ENCODE results near the gene JAZF1. TPM values are rescaled to one million over a fixed set of nuclear protein-coding genes. Genes with fewer than 3 reads are reported as not detected.

The JAZF1 gene
- total and polyA plus RNA-seq, 2 of the 8 experiments (the other 6 are each of a cell fraction or from before 2014, with no cell fraction given): 2.6 to 21.8 TPM

- H4K5ac ChIP-seq (ENCODE audit: insufficient read length, low read depth, low read length): no peak overlapping the region
- FAIRE-seq: no peak
- CTCF ChIA-PET (ENCODE audit: partially characterized antibody): interaction anchor here (0.6 to 5.5 kb wide), 16 partner anchors 14 to 237 kb away, joined by 3 to 50 read pairs (median 4); no protein-coding TSS in a partner anchor
These were observed 243.9 kb downstream of the JAZF1 start for GRCh38 chr7:27936768-27937102.

More at GRCh38 chr7:27936768-27937102, 243.9 kb downstream of the JAZF1 start:
- Histone ChIP-seq H3K4me3 (ENCODE audit: extremely low read depth in 1 of 4, insufficient read depth in 2 of 4, low read depth in 3 of 4, low read length in 4 of 4) (no peak overlapping the region), H3K23me2 (ENCODE audit: low read depth, low read length) (no peaks in the 10 kb centered on the region; the same call in 1 of the 2 replicates), H3K27ac (ENCODE audit: low read depth, low read length) (no peak overlapping the region), H3K56ac (replicated peaks; ENCODE audit: insufficient read length, low read depth, low read length) (no peak overlapping the region), H3K4me1 (replicated peaks in 1 of 4; ENCODE audit: control insufficient read depth in 3 of 4, insufficient read depth in 4 of 4, low read length in 3 of 4) (peaks cover 0 to 8% (median 5%) of the 10 kb centered on the region in 4 experiments; a peak in 5 of 7 replicates), H3K9me3 (ENCODE audit: insufficient read depth in 2 of 2, low read depth in 1 of 2, low read length in 1 of 2) (no peaks in the 10 kb centered on the region), H2BK12ac (ENCODE audit: low read depth, low read length) (no peak overlapping the region), H2AFZ (ENCODE audit: low read length) (no peak overlapping the region), H4K20me1 (replicated peaks in 1 of 2; ENCODE audit: control insufficient read depth in 1 of 2, insufficient read depth in 2 of 2, low read length in 2 of 2) (no peaks in the 10 kb centered on the region), H3K4me2 (ENCODE audit: insufficient read depth in 1 of 2, low read depth in 2 of 2, low read length in 2 of 2) (no peak overlapping the region), H2BK5ac (ENCODE audit: low read depth, low read length) (no peak overlapping the region), H4K8ac (ENCODE audit: extremely low read depth, insufficient read depth, low read length) (no peak overlapping the region), H3K79me2 (ENCODE audit: control insufficient read depth in 1 of 2, insufficient read depth in 2 of 2, low read length in 2 of 2) (no peaks in the 10 kb centered on the region), H3K4ac (replicated peaks; ENCODE audit: insufficient read length, low read depth, low read length) (no peak overlapping the region), H3K23ac (ENCODE audit: insufficient read length) (no peak overlapping the region), H2BK120ac (replicated peaks; ENCODE audit: low read depth, low read length) (no peak overlapping the region), H3K36me3 (ENCODE audit: control insufficient read depth in 2 of 4, insufficient read depth in 4 of 4, low read length in 3 of 4) (no peaks in the 10 kb centered on the region), H2BK15ac (ENCODE audit: low read length) (no peak overlapping the region), H3K14ac (ENCODE audit: insufficient read length) (no peak overlapping the region), H3K18ac (ENCODE audit: extremely low read depth, low read length) (no peak overlapping the region), H2AK5ac (ENCODE audit: low read depth, low read length) (no peak overlapping the region), H3K9ac (replicated peaks in 1 of 4; ENCODE audit: extremely low read depth in 1 of 4, low read depth in 3 of 4, low read length in 3 of 4) (no peak overlapping the region), H3K79me1 (ENCODE audit: low read depth, low read length) (no peaks in the 10 kb centered on the region), H4K91ac (replicated peaks; ENCODE audit: insufficient read length, low read length) (no peak overlapping the region), H2BK20ac (ENCODE audit: low read length) (no peak overlapping the region), H3K27me3 (replicated peaks in 1 of 4; ENCODE audit: control insufficient read depth in 3 of 4, extremely low read depth in 1 of 4, insufficient read depth in 3 of 4, low read length in 3 of 4) (no peaks in the 10 kb centered on the region)
- POLR2A ChIA-PET (ENCODE audit: partially characterized antibody): no interaction called here
- TF ChIP-seq RAD21 (IDR thresholded peaks at IDR 0.05 in 1 of 2, conservative IDR thresholded peaks at IDR 0.05 in 1 of 2; ENCODE audit: low read depth in 2 of 2, low read length in 2 of 2): no peak
- TF ChIP-seq SAP30 (IDR thresholded peaks at IDR 0.05; ENCODE audit: insufficient read depth, insufficient replicate concordance, low read length): no peak
- no peak for TF ChIP-seq CHD1 (IDR thresholded peaks at IDR 0.05; ENCODE audit: low read depth, low read length)
- no peak for TF ChIP-seq CTBP2 (IDR thresholded peaks at IDR 0.05; ENCODE audit: borderline replicate concordance, insufficient read depth, insufficient read length, low read length)
- no peak for TF ChIP-seq CBX5 (IDR thresholded peaks at IDR 0.05; ENCODE audit: low read depth, low read length)
- TF ChIP-seq HDAC2 (IDR thresholded peaks at IDR 0.05; ENCODE audit: borderline replicate concordance in 1 of 2, low read depth in 2 of 2, low read length in 2 of 2): no peak
- no peak for TF ChIP-seq ATF2 (IDR thresholded peaks at IDR 0.05; ENCODE audit: low read length)
- no peak for TF ChIP-seq BRCA1 (IDR thresholded peaks at IDR 0.05; ENCODE audit: low read depth, low read length)
- no peak for TF ChIP-seq EGR1 (IDR thresholded peaks at IDR 0.05; ENCODE audit: borderline replicate concordance, low read depth, low read length)
- TF ChIP-seq KDM5A (IDR thresholded peaks at IDR 0.05; ENCODE audit: low read length): no peak
- no peak for TF ChIP-seq CEBPB (IDR thresholded peaks at IDR 0.05; ENCODE audit: low read depth, low read length)
- no peak for DNase-seq (ENCODE audit: low read depth in 1 of 2, low spot score in 2 of 2)

Measured in H1 (cell line).